Body of pancreas (tissue), 4 donors: ENCODE data around the gene SCP2.

ENCODE experiments used
- POLR2A ChIP-seq, 3 donors: fragments of 450-650 bp; IDR thresholded peaks; one replicate each; pipeline ENCODE4 v1.6.1; 2016; ENCODE audit warnings: antibody characterized with exemption in 3 of 3, mild to moderate bottlenecking in 2 of 3
- TF ChIP-seq, protein P1 (sequence below), 7 experiments: fragments of 450-650 bp in 4 of 7; fragments of 200-600 bp in 3 of 7; sonication (generic) in 3 of 7; IDR thresholded peaks; one replicate each; pipeline ENCODE4 v1.5.1; 2016 to 2019; ENCODE audit warnings: antibody characterized with exemption in 7 of 7

DNA sequence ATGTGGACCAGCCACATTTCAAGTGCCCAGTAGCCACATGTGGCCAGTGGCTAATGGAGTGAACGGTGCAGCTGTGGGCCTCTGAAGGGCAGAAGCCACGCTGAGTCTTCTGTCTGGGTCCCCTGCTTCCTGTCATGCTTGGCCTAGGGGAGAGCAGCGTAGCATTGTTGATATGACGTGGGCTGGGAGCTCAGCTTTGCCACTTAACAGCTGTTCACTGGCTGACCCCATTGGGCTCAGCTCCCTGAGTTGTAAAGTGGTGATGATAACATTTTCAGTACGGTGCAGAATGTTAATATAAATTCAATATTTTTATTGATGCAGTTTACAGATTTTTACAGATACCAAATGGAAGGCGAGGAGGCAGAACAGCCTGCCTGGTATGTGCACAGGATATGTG lies 139.4 kb downstream of the SCP2 start:
- TF ChIP-seq, protein P1, sequence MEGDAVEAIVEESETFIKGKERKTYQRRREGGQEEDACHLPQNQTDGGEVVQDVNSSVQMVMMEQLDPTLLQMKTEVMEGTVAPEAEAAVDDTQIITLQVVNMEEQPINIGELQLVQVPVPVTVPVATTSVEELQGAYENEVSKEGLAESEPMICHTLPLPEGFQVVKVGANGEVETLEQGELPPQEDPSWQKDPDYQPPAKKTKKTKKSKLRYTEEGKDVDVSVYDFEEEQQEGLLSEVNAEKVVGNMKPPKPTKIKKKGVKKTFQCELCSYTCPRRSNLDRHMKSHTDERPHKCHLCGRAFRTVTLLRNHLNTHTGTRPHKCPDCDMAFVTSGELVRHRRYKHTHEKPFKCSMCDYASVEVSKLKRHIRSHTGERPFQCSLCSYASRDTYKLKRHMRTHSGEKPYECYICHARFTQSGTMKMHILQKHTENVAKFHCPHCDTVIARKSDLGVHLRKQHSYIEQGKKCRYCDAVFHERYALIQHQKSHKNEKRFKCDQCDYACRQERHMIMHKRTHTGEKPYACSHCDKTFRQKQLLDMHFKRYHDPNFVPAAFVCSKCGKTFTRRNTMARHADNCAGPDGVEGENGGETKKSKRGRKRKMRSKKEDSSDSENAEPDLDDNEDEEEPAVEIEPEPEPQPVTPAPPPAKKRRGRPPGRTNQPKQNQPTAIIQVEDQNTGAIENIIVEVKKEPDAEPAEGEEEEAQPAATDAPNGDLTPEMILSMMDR (IDR thresholded peaks at IDR 0.05): no peak
- no peak for TF ChIP-seq POLR2A (IDR thresholded peaks at IDR 0.05)
